CD1c-positive myeloid dendritic cell (primary cell): Measurements from ENCODE around the gene SLC8A1.
A peak's percentile ranks its signal among the peaks of the same experiment; 100 is the strongest.

Experiments used
- DNase-seq: peaks from one replicate; pipeline ENCODE4 v3.0.0-alpha.2; 2016; ENCODE audit errors: extremely low spot score

SLC8A1 gene

GRCh38 chr2:40451918-40452605 is at the start of gene SLC8A1:
SLC8A1 (minus strand) TSS chr2:40452090.
- DNase-seq: peak; percentile 57

GRCh38 chr2:40499437-40499836 is 47.5 kb upstream of the SLC8A1 start:
- no peak for DNase-seq

GRCh38 chr2:40497251-40497859 is 45.5 kb upstream of the SLC8A1 start:
- no peak for DNase-seq

GRCh38 chr2:40489678-40489960 is 37.7 kb upstream of the SLC8A1 start:
- no peak for DNase-seq

GRCh38 chr2:40488927-40489677 is 37.2 kb upstream of the SLC8A1 start:
- peak; percentile 41 for DNase-seq

- peak; percentile 72 for DNase-seq
These were observed 36.3 kb upstream of the SLC8A1 start for GRCh38 chr2:40488101-40488601.

GRCh38 chr2:40487602-40488001 is 35.7 kb upstream of the SLC8A1 start:
- DNase-seq: peak; percentile 90

- no peak for DNase-seq
These were observed 34.0 kb upstream of the SLC8A1 start for GRCh38 chr2:40485854-40486253.

GRCh38 chr2:40485318-40485717 is 33.4 kb upstream of the SLC8A1 start:
- DNase-seq: peak; percentile 40

- peak; percentile 57 for DNase-seq
These were observed 31.8 kb upstream of the SLC8A1 start for GRCh38 chr2:40483549-40484243.

- no peak for DNase-seq
These were observed 28.7 kb upstream of the SLC8A1 start for GRCh38 chr2:40480596-40480995.

GRCh38 chr2:40480073-40480472 is 28.2 kb upstream of the SLC8A1 start:
- DNase-seq: peak; percentile 83

- DNase-seq: peak; percentile 45
These were observed 25.5 kb upstream of the SLC8A1 start for GRCh38 chr2:40477361-40477760.

- DNase-seq: no peak
These were observed 24.5 kb upstream of the SLC8A1 start for GRCh38 chr2:40476436-40476835.

GRCh38 chr2:40474306-40474705 is 22.4 kb upstream of the SLC8A1 start:
- DNase-seq: peak; percentile 75

- DNase-seq: no peak
These were observed 20.0 kb upstream of the SLC8A1 start for GRCh38 chr2:40471866-40472265.

GRCh38 chr2:40470822-40471813 is 19.2 kb upstream of the SLC8A1 start:
- peak; percentile 71 for DNase-seq

- DNase-seq: no peak
These were observed 15.2 kb upstream of the SLC8A1 start for GRCh38 chr2:40466935-40467572.

GRCh38 chr2:40466332-40466906 is 14.5 kb upstream of the SLC8A1 start:
- DNase-seq: no peak

GRCh38 chr2:40463112-40463511 is 11.2 kb upstream of the SLC8A1 start:
- peak; percentile 38 for DNase-seq
